Measurements from ENCODE around the gene ARHGEF5. TPM values are rescaled to one million over a fixed set of nuclear protein-coding genes. Genes with fewer than 3 reads are reported as not detected.

ARHGEF5 gene
- total RNA-seq, 4 donors from 2014 or later: 40.1 to 86.2 (median 66.7) TPM

GRCh38 chr7:144391823-144392255, 36.6 kb downstream of the ARHGEF5 start:
- H3K4me3 ChIP-seq: no peak overlapping the region

DNA sequence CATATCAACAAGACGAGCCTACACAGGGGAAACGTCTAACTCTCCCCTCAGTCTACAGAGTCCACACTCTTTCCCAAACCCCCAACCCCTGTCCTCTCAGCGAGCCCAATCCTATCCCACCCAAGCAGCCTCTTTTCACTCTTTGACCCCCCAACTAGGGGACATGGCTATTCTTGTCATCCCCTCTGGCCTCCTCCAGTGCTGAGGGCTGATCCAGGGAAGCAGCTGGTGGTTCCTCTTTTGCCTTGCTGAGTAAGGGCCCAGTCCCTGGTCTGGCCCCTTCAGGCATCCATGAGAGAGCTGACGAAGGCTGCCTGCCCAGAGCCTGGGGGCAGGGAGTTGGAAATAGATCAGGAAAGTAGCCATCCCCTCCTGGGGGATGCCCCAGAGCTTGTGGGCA, 41.9 kb downstream of the ARHGEF5 start:
- no peaks in the 10 kb centered on the region for H3K9me3 ChIP-seq
- no peaks in the 10 kb centered on the region for H3K27me3 ChIP-seq
- H3K4me3 ChIP-seq: no peak overlapping the region
- DNase-seq: no peak
- no peaks in the 10 kb centered on the region for H3K36me3 ChIP-seq
- H3K27ac ChIP-seq: no peak overlapping the region
- no peaks in the 10 kb centered on the region for H3K4me1 ChIP-seq
- TF ChIP-seq POLR2A (IDR thresholded peaks at IDR 0.05) (no peak), CTCF (IDR thresholded peaks at IDR 0.05) (no peak)

More at GRCh38 chr7:144391823-144392255, 36.6 kb downstream of the ARHGEF5 start:
- Histone ChIP-seq H3K4me1 (no peaks in the 10 kb centered on the region), H3K27me3 (no peaks in the 10 kb centered on the region), H3K27ac (no peak overlapping the region), H3K9me3 (no peaks in the 10 kb centered on the region), H3K36me3 (no peaks in the 10 kb centered on the region)
- DNase-seq: no peak
- TF ChIP-seq CTCF (IDR thresholded peaks at IDR 0.05): peak; percentile 61 to 87 (median 78)
- TF ChIP-seq POLR2A (IDR thresholded peaks at IDR 0.05): no peak

DNA sequence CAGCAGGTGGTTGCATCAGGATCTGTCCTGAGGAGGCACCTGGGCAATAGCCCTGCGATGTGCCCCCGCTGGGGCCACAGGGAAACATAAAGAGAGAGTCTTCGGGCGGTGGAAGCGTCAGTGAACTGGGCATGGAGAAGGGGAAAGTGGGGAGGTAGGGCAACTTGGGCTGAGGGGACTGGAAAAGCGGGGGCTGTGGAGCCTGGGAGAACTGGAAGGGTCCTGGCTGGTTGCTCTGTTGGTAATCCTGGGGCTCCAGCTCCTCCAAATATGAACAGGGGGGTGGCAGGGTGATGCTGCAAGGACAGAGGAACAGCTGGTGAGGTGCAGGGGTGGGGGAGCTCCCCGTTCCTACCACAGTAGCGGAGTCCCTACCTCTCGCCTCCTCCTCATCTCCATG, 43.1 kb downstream of the ARHGEF5 start:
- H3K4me3 ChIP-seq: no peak overlapping the region
- no peaks in the 10 kb centered on the region for H3K9me3 ChIP-seq
- DNase-seq: no peak
- no peaks in the 10 kb centered on the region for H3K27me3 ChIP-seq
- TF ChIP-seq CTCF (IDR thresholded peaks at IDR 0.05) (no peak), POLR2A (IDR thresholded peaks at IDR 0.05) (no peak)
- H3K27ac ChIP-seq: no peak overlapping the region
- H3K4me1 ChIP-seq: no peaks in the 10 kb centered on the region
- no peaks in the 10 kb centered on the region for H3K36me3 ChIP-seq

GRCh38 chr7:144398911-144399310, 43.7 kb downstream of the ARHGEF5 start:
- Histone ChIP-seq H3K27me3 (no peaks in the 10 kb centered on the region), H3K36me3 (no peaks in the 10 kb centered on the region), H3K9me3 (no peaks in the 10 kb centered on the region), H3K4me3 (no peak overlapping the region), H3K4me1 (no peaks in the 10 kb centered on the region), H3K27ac (no peak overlapping the region)
- DNase-seq: no peak
- no peak for TF ChIP-seq CTCF (IDR thresholded peaks at IDR 0.05)

DNA sequence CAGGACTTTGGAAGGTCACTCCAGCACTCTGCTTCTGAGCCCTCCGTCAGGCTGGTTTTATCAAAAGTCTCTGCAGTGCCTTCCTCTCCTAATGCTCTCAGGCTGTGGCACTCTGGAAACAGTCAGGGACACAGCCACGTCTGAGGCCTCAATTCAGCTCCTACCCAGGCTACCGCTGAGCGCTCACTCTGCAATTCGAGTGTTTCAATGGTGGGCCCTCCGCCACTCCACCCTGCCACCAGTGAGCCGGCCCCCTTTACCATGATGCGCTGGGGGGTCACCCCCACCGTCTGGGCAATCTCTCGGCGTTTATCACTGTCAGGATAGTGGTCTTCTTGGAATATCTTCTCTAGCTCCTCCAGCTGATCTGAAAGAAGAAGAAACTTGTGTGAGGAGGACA, 44.7 kb downstream of the ARHGEF5 start:
- no peak overlapping the region for H3K4me3 ChIP-seq
- TF ChIP-seq POLR2A (IDR thresholded peaks at IDR 0.05) (no peak), CTCF (IDR thresholded peaks at IDR 0.05) (no peak)
- no peaks in the 10 kb centered on the region for H3K4me1 ChIP-seq

GRCh38 chr7:144401490-144401889, 46.3 kb downstream of the ARHGEF5 start:
- Histone ChIP-seq H3K27ac (no peak overlapping the region), H3K4me3 (no peak overlapping the region), H3K4me1 (no peaks in the 10 kb centered on the region), H3K36me3 (no peaks in the 10 kb centered on the region), H3K27me3 (no peaks in the 10 kb centered on the region), H3K9me3 (no peaks in the 10 kb centered on the region)
- DNase-seq: no peak
- TF ChIP-seq POLR2A (IDR thresholded peaks at IDR 0.05) (no peak), CTCF (IDR thresholded peaks at IDR 0.05) (no peak)

More for the DNA sequence above, 44.7 kb downstream of the ARHGEF5 start:
- H3K27ac ChIP-seq: no peak overlapping the region
- H3K27me3 ChIP-seq: no peaks in the 10 kb centered on the region
- H3K9me3 ChIP-seq: no peaks in the 10 kb centered on the region
- DNase-seq: no peak
- no peaks in the 10 kb centered on the region for H3K36me3 ChIP-seq
